Neural progenitor cell (in vitro differentiated cells): Measurements from ENCODE around the gene OMP. TPM values are rescaled to one million over a fixed set of nuclear protein-coding genes. Genes with fewer than 3 reads are reported as not detected.
"Not testable (repeated sequence)": the region's sequence is repeated elsewhere in the genome, so short reads cannot be mapped to it uniquely, and the experiment has no call there.

Source experiments
- DNase-seq: peaks from one replicate; pipeline ENCODE4 v3.0.0-alpha.2; 2016; ENCODE audit warnings: low spot score
- H2AFZ ChIP-seq: fragments of 200-600 bp; sonication (generic); replicated peaks from 2 replicates; pipeline ENCODE4 v1.6.1; 2016; ENCODE audit warnings: antibody characterized with exemption
- H3F3A ChIP-seq: fragments of 200-600 bp; sonication (generic); 2 replicates; pipeline ENCODE4 v1.6.1; 2016; ENCODE audit warnings: antibody characterized with exemption, low read depth
- H3K27ac ChIP-seq: fragments of 200-600 bp; sonication (generic); 2 replicates; pipeline ENCODE4 v1.5.1; 2016; ENCODE audit warnings: mild to moderate bottlenecking
- H3K27me3 ChIP-seq: fragments of 200-600 bp; sonication (generic); 2 replicates; pipeline ENCODE4 v1.6.1; 2016; ENCODE audit warnings: mild to moderate bottlenecking, moderate library complexity
- H3K36me3 ChIP-seq: fragments of 200-600 bp; sonication (generic); 2 replicates; pipeline ENCODE4 v1.5.1; 2016
- H3K4me1 ChIP-seq: fragments of 200-600 bp; sonication (generic); 2 replicates; pipeline ENCODE4 v1.6.1; 2016; ENCODE audit warnings: mixed run types
- H3K4me2 ChIP-seq: fragments of 200-600 bp; sonication (generic); 2 replicates; pipeline ENCODE4 v1.6.1; 2016
- H3K4me3 ChIP-seq: fragments of 200-600 bp; sonication (generic); 2 replicates; pipeline ENCODE4 v1.5.1; 2016
- H3K79me2 ChIP-seq: fragments of 200-600 bp; sonication (generic); 2 replicates; pipeline ENCODE4 v1.6.1; 2016; ENCODE audit warnings: low read depth
- H3K9ac ChIP-seq: fragments of 200-600 bp; sonication (generic); 2 replicates; pipeline ENCODE4 v1.6.1; 2016
- H3K9me3 ChIP-seq: fragments of 200-600 bp; sonication (generic); 2 replicates; pipeline ENCODE4 v1.5.1; 2016; ENCODE audit warnings: low read depth
- H4K20me1 ChIP-seq: fragments of 200-600 bp; sonication (generic); 2 replicates; pipeline ENCODE4 v1.6.1; 2016; ENCODE audit warnings: low read depth
- H3K27ac Mint-ChIP-seq: 3 replicates; pipeline ENCODE4 v1.8.0; 2021; ENCODE audit warnings: mixed read lengths
- H3K27me3 Mint-ChIP-seq: 2 replicates; pipeline ENCODE4 v1.8.0; 2022; ENCODE audit warnings: low read depth, mild to moderate bottlenecking, inconsistent platforms, moderate library complexity, mixed read lengths; ENCODE audit not compliant: insufficient read depth
- H3K36me3 Mint-ChIP-seq: 3 replicates; pipeline ENCODE4 v1.8.0; 2021; ENCODE audit warnings: mixed read lengths
- H3K4me1 Mint-ChIP-seq: 3 replicates; pipeline ENCODE4 v1.8.0; 2021; ENCODE audit warnings: mixed read lengths
- H3K4me3 Mint-ChIP-seq: 3 replicates; pipeline ENCODE4 v1.8.0; 2021; ENCODE audit warnings: mild to moderate bottlenecking, moderate library complexity, mixed read lengths
- H3K9me3 Mint-ChIP-seq: 3 replicates; pipeline ENCODE4 v1.8.0; 2020; ENCODE audit warnings: mixed read lengths
- EZH2 ChIP-seq: fragments of 200-600 bp; sonication (generic); IDR thresholded peaks from 2 replicates; pipeline ENCODE4 v1.6.1; 2017; ENCODE audit warnings: antibody characterized with exemption, mild to moderate bottlenecking, moderate library complexity
- EZH2phosphoT487 ChIP-seq: fragments of 200-600 bp; sonication (generic); IDR thresholded peaks from 2 replicates; pipeline ENCODE4 v1.6.1; 2017; ENCODE audit warnings: antibody characterized with exemption
- total RNA-seq: library from RNA; depleted of rRNA; stranded (reverse); fragments of >200 nt; gene quantifications from 2 replicates; pipeline ENCODE4 v1.2.3, GENCODE V29; 2015; ENCODE audit warnings: low replicate concordance
- TF ChIP-seq, protein P1 (sequence below): fragments of 200-600 bp; sonication (generic); IDR thresholded peaks from 2 replicates; pipeline ENCODE4 v1.5.1; 2017; ENCODE audit warnings: antibody characterized with exemption, mild to moderate bottlenecking

OMP gene
- total RNA-seq, 1 donor from 2014 or later, result not detected

DNA sequence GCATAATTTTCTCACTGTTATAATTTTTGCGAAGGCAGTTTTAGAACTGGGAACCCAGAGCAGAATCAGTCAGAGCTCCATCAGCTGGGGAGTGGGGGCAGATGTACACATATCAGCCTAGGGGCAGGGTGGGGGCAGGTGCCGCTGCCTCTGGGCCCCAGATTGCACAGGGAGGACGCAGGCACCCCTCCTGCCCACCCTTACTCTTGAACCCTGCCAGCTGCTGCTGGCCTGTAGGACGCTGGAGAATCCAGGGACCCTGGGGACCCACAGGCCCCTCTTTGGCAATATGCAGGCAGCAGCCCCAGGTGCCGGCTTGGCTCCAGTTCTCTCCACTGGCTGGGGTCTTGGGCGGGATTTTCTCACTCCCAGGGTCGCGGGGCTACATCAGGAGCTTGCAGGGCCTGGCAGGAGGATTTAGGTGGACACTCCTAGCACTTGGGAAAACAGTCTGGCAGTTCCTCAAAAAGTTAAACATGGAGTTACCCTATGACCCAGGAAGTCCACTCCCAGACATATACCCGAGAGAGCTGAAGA, 44.6 kb upstream of the OMP start:
- Histone ChIP-seq H3K36me3 (no peaks in the 10 kb centered on the region), H2AFZ (no peak overlapping the region), H3K9me3 (no peaks in the 10 kb centered on the region), H3K9ac (no peak overlapping the region), H3K79me2 (no peaks in the 10 kb centered on the region), H3K27me3 (no peaks in the 10 kb centered on the region), H4K20me1 (no peaks in the 10 kb centered on the region), H3K4me3 (no peak overlapping the region), H3K4me1 (no peaks in the 10 kb centered on the region), H3K27ac (no peak overlapping the region), H3K4me2 (no peak overlapping the region), H3F3A (no peaks in the 10 kb centered on the region)
- Mint-ChIP-seq H3K27ac (no peak overlapping the region), H3K9me3 (peaks cover 15% of the 10 kb centered on the region), H3K4me3 (no peak overlapping the region), H3K4me1 (peaks cover 5% of the 10 kb centered on the region), H3K27me3 (peaks cover 3% of the 10 kb centered on the region), H3K36me3 (peaks cover 2% of the 10 kb centered on the region)
- no peak for DNase-seq
- no peak for TF ChIP-seq EZH2
- no peak for TF ChIP-seq EZH2phosphoT487
- TF ChIP-seq, protein P1, sequence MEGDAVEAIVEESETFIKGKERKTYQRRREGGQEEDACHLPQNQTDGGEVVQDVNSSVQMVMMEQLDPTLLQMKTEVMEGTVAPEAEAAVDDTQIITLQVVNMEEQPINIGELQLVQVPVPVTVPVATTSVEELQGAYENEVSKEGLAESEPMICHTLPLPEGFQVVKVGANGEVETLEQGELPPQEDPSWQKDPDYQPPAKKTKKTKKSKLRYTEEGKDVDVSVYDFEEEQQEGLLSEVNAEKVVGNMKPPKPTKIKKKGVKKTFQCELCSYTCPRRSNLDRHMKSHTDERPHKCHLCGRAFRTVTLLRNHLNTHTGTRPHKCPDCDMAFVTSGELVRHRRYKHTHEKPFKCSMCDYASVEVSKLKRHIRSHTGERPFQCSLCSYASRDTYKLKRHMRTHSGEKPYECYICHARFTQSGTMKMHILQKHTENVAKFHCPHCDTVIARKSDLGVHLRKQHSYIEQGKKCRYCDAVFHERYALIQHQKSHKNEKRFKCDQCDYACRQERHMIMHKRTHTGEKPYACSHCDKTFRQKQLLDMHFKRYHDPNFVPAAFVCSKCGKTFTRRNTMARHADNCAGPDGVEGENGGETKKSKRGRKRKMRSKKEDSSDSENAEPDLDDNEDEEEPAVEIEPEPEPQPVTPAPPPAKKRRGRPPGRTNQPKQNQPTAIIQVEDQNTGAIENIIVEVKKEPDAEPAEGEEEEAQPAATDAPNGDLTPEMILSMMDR, result no peak

DNA sequence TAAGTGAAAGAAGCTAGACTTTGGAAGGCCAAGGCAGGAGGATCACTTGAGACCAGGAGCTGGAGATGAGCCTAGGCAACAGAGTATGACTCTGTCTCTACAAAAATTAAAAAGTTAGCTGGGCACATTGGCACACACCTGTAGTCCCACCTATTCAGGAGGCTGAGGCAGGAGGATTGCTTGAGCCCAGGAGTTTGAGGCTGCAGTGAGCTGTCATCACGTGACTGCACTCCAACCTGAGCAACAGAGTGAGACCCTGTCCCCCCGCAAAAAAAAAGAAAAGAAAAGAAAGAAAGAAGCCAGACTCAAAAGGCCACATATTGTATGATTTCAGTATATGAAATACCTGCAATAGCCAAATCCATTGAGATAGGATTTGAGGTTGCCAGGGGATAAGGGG, 43.7 kb upstream of the OMP start:
- Histone ChIP-seq H3K9ac (no peak overlapping the region), H3K36me3 (no peaks in the 10 kb centered on the region), H3K4me2 (no peak overlapping the region), H3K4me1 (no peaks in the 10 kb centered on the region), H3K27me3 (no peaks in the 10 kb centered on the region), H3K4me3 (no peak overlapping the region), H3K9me3 (no peaks in the 10 kb centered on the region), H3K27ac (no peak overlapping the region), H4K20me1 (no peaks in the 10 kb centered on the region), H3F3A (no peaks in the 10 kb centered on the region), H2AFZ (no peak overlapping the region), H3K79me2 (no peaks in the 10 kb centered on the region)
- H3K27me3 Mint-ChIP-seq, result peaks cover 3% of the 10 kb centered on the region
- peaks cover 5% of the 10 kb centered on the region for H3K4me1 Mint-ChIP-seq
- H3K27ac Mint-ChIP-seq, result no peak overlapping the region
- peaks cover 15% of the 10 kb centered on the region for H3K9me3 Mint-ChIP-seq
- TF ChIP-seq, protein P1, result no peak
- TF ChIP-seq EZH2phosphoT487 (no peak), EZH2 (no peak)
- DNase-seq, result no peak
- no peak overlapping the region for H3K4me3 Mint-ChIP-seq
- H3K36me3 Mint-ChIP-seq, result peaks cover 2% of the 10 kb centered on the region

DNA sequence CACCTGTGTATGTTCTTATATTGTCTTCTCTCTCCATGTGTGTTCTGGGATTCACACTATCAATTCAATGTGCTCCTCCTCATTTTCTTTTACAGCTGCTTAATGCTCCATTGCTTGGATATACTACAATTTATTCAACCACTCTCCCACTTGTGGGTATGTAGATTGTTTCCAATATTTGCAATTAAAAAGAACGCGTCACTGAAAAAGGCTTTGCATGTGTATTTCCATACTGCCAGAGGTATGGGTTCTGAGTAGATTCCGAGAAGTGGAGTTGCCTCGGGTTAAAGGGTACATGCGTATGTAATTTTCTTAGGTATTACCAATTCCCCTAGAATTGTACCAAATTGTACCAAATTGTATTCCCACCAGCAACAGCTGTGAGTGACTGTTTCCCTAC, 42.8 kb upstream of the OMP start:
- no peak overlapping the region for H3K27ac Mint-ChIP-seq
- H3K9me3 Mint-ChIP-seq, result peaks cover 15% of the 10 kb centered on the region
- H2AFZ ChIP-seq, result no peak overlapping the region
- no peaks in the 10 kb centered on the region for H3F3A ChIP-seq
- DNase-seq, result no peak
- H3K36me3 ChIP-seq, result no peaks in the 10 kb centered on the region
- no peak overlapping the region for H3K9ac ChIP-seq
- no peaks in the 10 kb centered on the region for H3K4me1 ChIP-seq
- H3K4me1 Mint-ChIP-seq, result peaks cover 2% of the 10 kb centered on the region
- H3K27me3 ChIP-seq, result peaks cover under 1% of the 10 kb centered on the region
- no peak overlapping the region for H3K4me3 ChIP-seq
- TF ChIP-seq EZH2phosphoT487, result no peak
- no peaks in the 10 kb centered on the region for H3K9me3 ChIP-seq
- no peaks in the 10 kb centered on the region for H4K20me1 ChIP-seq
- peaks cover 2% of the 10 kb centered on the region for H3K36me3 Mint-ChIP-seq
- H3K4me2 ChIP-seq, result no peak overlapping the region
- H3K4me3 Mint-ChIP-seq, result no peak overlapping the region
- H3K27me3 Mint-ChIP-seq, result peaks cover 6% of the 10 kb centered on the region
- no peak overlapping the region for H3K27ac ChIP-seq
- no peaks in the 10 kb centered on the region for H3K79me2 ChIP-seq

DNA sequence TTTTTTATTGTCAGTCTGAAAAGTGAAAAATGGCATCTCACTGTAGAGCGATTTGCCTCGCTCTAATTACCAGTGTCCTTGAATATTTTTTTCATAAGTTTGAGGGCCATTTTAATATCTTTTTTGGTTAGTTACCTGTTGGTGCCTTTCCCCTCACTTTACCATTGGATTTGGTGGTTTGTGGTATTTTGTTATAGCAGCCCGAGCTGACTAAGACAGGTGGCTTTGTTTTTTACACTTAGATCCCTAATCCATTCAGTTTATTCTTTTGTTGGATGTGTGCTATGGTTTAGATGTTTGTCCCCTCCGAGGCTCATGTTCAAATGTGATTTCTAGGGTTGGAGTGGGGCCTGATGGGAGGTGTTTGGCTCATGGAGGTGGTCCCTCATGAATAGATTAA, 42.4 kb upstream of the OMP start:
- Mint-ChIP-seq H3K4me3 (no peak overlapping the region), H3K9me3 (peaks cover 12% of the 10 kb centered on the region), H3K27me3 (peaks cover 6% of the 10 kb centered on the region), H3K27ac (no peak overlapping the region), H3K4me1 (no peaks in the 10 kb centered on the region), H3K36me3 (peaks cover 2% of the 10 kb centered on the region)
- H3K36me3 ChIP-seq, result no peaks in the 10 kb centered on the region
- H3K4me2 ChIP-seq, result no peak overlapping the region
- no peak overlapping the region for H3K4me3 ChIP-seq
- no peaks in the 10 kb centered on the region for H3K79me2 ChIP-seq
- no peak overlapping the region for H3K9ac ChIP-seq
- no peak for DNase-seq
- H3K9me3 ChIP-seq, result no peaks in the 10 kb centered on the region
- peaks cover 4% of the 10 kb centered on the region for H3K27me3 ChIP-seq
- H4K20me1 ChIP-seq, result no peaks in the 10 kb centered on the region
- H3K4me1 ChIP-seq, result no peaks in the 10 kb centered on the region
- no peak overlapping the region for H2AFZ ChIP-seq
- no peak overlapping the region for H3K27ac ChIP-seq
- no peaks in the 10 kb centered on the region for H3F3A ChIP-seq
- TF ChIP-seq, protein P1, result no peak
- TF ChIP-seq EZH2 (no peak), EZH2phosphoT487 (no peak)

DNA sequence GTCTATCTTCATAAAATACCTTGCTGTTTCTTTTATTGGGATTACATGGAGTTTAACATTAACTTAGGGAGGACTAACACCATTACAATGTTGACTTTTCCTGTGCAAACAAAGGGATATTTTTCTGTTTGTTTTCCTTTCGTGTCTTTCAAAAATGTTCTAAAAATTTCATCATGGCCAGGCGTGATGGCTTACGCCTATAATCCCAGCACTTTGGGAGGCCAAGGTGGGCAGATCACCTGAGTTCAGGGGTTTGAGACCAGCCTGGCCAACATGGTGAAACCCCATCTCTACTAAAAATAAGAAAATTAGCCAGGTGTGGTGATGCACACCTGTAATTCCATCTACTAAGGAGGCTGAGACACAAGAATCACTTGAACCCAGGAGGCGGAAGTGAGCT, 41.4 kb upstream of the OMP start:
- not testable (repeated sequence) for H3K4me3 Mint-ChIP-seq, H3K9me3 ChIP-seq, H3K4me3 ChIP-seq, H3F3A ChIP-seq, H3K27me3 Mint-ChIP-seq, H2AFZ ChIP-seq, H3K27me3 ChIP-seq, H3K36me3 Mint-ChIP-seq, H3K79me2 ChIP-seq, H3K27ac Mint-ChIP-seq, H3K4me1 Mint-ChIP-seq, DNase-seq, H3K9ac ChIP-seq, H3K36me3 ChIP-seq, H4K20me1 ChIP-seq, H3K4me1 ChIP-seq, H3K4me2 ChIP-seq, H3K27ac ChIP-seq
- peaks cover 10% of the 10 kb centered on the region for H3K9me3 Mint-ChIP-seq
